ENCODE results near the gene C2orf15.

GRCh38 chr2:99096728-99097127 is 44.8 kb upstream of the C2orf15 start:
- TF ChIP-seq TAF1 (IDR thresholded peaks at IDR 0.05; ENCODE audit: low read depth) (no peak), SMC3 (conservative IDR thresholded peaks at IDR 0.05; ENCODE audit: poor library complexity) (no peak), RAD21 (conservative IDR thresholded peaks at IDR 0.05) (no peak), EP300 (conservative IDR thresholded peaks at IDR 0.05; ENCODE audit: poor library complexity, severe bottlenecking) (no peak), EZH2 (IDR thresholded peaks at IDR 0.05; ENCODE audit: borderline replicate concordance, insufficient read depth, low read length, poor library complexity, severe bottlenecking) (no peak), POLR2AphosphoS5 (IDR thresholded peaks at IDR 0.05) (no peak)
- TF ChIP-seq, protein P1, sequence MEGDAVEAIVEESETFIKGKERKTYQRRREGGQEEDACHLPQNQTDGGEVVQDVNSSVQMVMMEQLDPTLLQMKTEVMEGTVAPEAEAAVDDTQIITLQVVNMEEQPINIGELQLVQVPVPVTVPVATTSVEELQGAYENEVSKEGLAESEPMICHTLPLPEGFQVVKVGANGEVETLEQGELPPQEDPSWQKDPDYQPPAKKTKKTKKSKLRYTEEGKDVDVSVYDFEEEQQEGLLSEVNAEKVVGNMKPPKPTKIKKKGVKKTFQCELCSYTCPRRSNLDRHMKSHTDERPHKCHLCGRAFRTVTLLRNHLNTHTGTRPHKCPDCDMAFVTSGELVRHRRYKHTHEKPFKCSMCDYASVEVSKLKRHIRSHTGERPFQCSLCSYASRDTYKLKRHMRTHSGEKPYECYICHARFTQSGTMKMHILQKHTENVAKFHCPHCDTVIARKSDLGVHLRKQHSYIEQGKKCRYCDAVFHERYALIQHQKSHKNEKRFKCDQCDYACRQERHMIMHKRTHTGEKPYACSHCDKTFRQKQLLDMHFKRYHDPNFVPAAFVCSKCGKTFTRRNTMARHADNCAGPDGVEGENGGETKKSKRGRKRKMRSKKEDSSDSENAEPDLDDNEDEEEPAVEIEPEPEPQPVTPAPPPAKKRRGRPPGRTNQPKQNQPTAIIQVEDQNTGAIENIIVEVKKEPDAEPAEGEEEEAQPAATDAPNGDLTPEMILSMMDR (IDR thresholded peaks at IDR 0.05; ENCODE audit: poor library complexity, severe bottlenecking): no peak
- TF ChIP-seq, protein P2, sequence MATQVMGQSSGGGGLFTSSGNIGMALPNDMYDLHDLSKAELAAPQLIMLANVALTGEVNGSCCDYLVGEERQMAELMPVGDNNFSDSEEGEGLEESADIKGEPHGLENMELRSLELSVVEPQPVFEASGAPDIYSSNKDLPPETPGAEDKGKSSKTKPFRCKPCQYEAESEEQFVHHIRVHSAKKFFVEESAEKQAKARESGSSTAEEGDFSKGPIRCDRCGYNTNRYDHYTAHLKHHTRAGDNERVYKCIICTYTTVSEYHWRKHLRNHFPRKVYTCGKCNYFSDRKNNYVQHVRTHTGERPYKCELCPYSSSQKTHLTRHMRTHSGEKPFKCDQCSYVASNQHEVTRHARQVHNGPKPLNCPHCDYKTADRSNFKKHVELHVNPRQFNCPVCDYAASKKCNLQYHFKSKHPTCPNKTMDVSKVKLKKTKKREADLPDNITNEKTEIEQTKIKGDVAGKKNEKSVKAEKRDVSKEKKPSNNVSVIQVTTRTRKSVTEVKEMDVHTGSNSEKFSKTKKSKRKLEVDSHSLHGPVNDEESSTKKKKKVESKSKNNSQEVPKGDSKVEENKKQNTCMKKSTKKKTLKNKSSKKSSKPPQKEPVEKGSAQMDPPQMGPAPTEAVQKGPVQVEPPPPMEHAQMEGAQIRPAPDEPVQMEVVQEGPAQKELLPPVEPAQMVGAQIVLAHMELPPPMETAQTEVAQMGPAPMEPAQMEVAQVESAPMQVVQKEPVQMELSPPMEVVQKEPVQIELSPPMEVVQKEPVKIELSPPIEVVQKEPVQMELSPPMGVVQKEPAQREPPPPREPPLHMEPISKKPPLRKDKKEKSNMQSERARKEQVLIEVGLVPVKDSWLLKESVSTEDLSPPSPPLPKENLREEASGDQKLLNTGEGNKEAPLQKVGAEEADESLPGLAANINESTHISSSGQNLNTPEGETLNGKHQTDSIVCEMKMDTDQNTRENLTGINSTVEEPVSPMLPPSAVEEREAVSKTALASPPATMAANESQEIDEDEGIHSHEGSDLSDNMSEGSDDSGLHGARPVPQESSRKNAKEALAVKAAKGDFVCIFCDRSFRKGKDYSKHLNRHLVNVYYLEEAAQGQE (IDR thresholded peaks at IDR 0.05; ENCODE audit: borderline replicate concordance): no peak
